K562 (cell line): ENCODE measurements around the gene IL1RL2. TPM values are rescaled to one million over a fixed set of nuclear protein-coding genes. Genes with fewer than 3 reads are reported as not detected.

Experiments
- ATAC-seq: fragments of 200-7000 bp; cut with Tn5 transposase; 3 replicates; pipeline ENCODE4 v1.9.1; 2020; ENCODE audit warnings: moderate library complexity
- BruUV-seq: library from RNA; stranded (reverse); fragments of 400-500 nt; replicated peaks from 2 replicates; lab custom pipeline; 2021; lab: Mats Ljungman, UMichigan
- CTCF ChIA-PET: fragments of 300-600 bp; formaldehyde crosslinking; extraction: SDS; loops from one replicate; lab custom pipeline; 2021; ENCODE audit warnings: low intra/inter-chr PET ratio; lab: Yijun Ruan, JAX
- POLR2A ChIA-PET: fragments of 300-600, 350-650 bp; sonication (Branson Sonifier 250); formaldehyde crosslinking; extraction: SDS; loops from one replicate; lab custom pipeline; 2021; ENCODE audit warnings: antibody characterized with exemption, inconsistent platforms; lab: Yijun Ruan, JAX
- DNase-seq, 4 experiments: peaks; one replicate each; pipeline versions ENCODE4 v3.0.0 to v3.0.0-alpha.2; 2011 to 2018; ENCODE audit warnings: low spot score in 3 of 4, mixed read lengths in 3 of 4; ENCODE audit errors: extremely low read depth in 1 of 4
- FAIRE-seq: peaks from 2 replicates; lab custom pipeline; 2011; peaks lifted over from hg19 to GRCh38; lab: Jason Lieb, UNC
- H2AFZ ChIP-seq: 2 replicates; pipeline ENCODE4 v1.6.0; 2011; ENCODE audit warnings: low read depth, low read length, control low read depth, inconsistent platforms
- H3K27ac ChIP-seq: fragments of 200-600 bp; 3 replicates; pipeline ENCODE4 v1.8.0; 2011; ENCODE audit warnings: low read depth, mild to moderate bottlenecking, control low read depth, inconsistent platforms, low read length, moderate library complexity, mixed read lengths; ENCODE audit errors: extremely low read depth
- H3K27me3 ChIP-seq, 2 experiments: fragments of 300-600 bp in 1 of 2; 2 replicates in 1 of 2; 3 replicates in 1 of 2; pipeline versions ENCODE4 v1.6.0 to v1.8.0; 2011; ENCODE audit warnings: inconsistent platforms in 2 of 2, low read length in 2 of 2, mild to moderate bottlenecking in 1 of 2, mixed read lengths in 1 of 2, moderate library complexity in 1 of 2; ENCODE audit not compliant: control insufficient read depth in 2 of 2, insufficient read depth in 2 of 2
- H3K36me3 ChIP-seq: fragments of 300-600 bp; 3 replicates; pipeline ENCODE4 v1.8.0; 2011; ENCODE audit warnings: mild to moderate bottlenecking, low read length, inconsistent platforms; ENCODE audit not compliant: control insufficient read depth, insufficient read depth
- H3K4me1 ChIP-seq, 2 experiments: fragments of 200-600 bp in 1 of 2; replicated peaks in 1 of 2; 2 replicates in 1 of 2; 3 replicates in 1 of 2; pipeline versions ENCODE4 v1.5.1 to v1.8.0; 2011; ENCODE audit warnings: inconsistent platforms in 2 of 2, low read length in 2 of 2, mild to moderate bottlenecking in 1 of 2, mixed read lengths in 1 of 2, moderate library complexity in 1 of 2; ENCODE audit not compliant: control insufficient read depth in 2 of 2, insufficient read depth in 2 of 2
- H3K4me2 ChIP-seq: 2 replicates; pipeline ENCODE4 v1.6.1; 2011; ENCODE audit warnings: low read length, control low read depth, inconsistent platforms, mixed read lengths; ENCODE audit not compliant: insufficient read depth
- H3K4me3 ChIP-seq: fragments of 200-600 bp; sonication (generic), shearing (Covaris generic); 2 replicates; pipeline ENCODE4 v1.5.1; 2016; ENCODE audit warnings: control low read depth, inconsistent platforms
- H3K79me2 ChIP-seq: fragments of 200-600 bp; 3 replicates; pipeline ENCODE4 v1.8.0; 2011; ENCODE audit warnings: low read length, inconsistent platforms; ENCODE audit not compliant: control insufficient read depth, insufficient read depth
- H3K9ac ChIP-seq, 2 experiments: 2 replicates each; pipeline versions ENCODE4 v1.6.0 to v1.6.1; 2011; ENCODE audit warnings: low read depth in 2 of 2, low read length in 2 of 2, control low read depth in 1 of 2, inconsistent platforms in 1 of 2, mild to moderate bottlenecking in 1 of 2, mixed read lengths in 1 of 2; ENCODE audit not compliant: insufficient read depth in 1 of 2
- H3K9me1 ChIP-seq: one replicate; pipeline ENCODE4 v1.6.0; 2011; ENCODE audit warnings: inconsistent platforms, mild to moderate bottlenecking, low read length, moderate library complexity; ENCODE audit not compliant: control insufficient read depth, insufficient read depth
- H3K9me3 ChIP-seq: replicated peaks from 2 replicates; pipeline ENCODE4 v1.5.1; 2011; ENCODE audit warnings: low read depth, low read length, inconsistent platforms; ENCODE audit not compliant: control insufficient read depth, insufficient read depth
- H4K20me1 ChIP-seq: replicated peaks from 2 replicates; pipeline ENCODE4 v1.6.1; 2011; ENCODE audit warnings: low read length, inconsistent platforms, mixed read lengths; ENCODE audit not compliant: control insufficient read depth, insufficient read depth
- MXI1 ChIP-seq: IDR thresholded peaks from 2 replicates; pipeline ENCODE4 v1.6.1; 2011; ENCODE audit warnings: low read depth, mild to moderate bottlenecking, improper control_type of control experiment, low read length
- POLR2H ChIP-seq: IDR thresholded peaks from 2 replicates; pipeline ENCODE4 v1.6.1; 2016; ENCODE audit warnings: missing genetic modification characterization, low read depth, mild to moderate bottlenecking, control low read depth, missing compliant biosample characterization, moderate library complexity
- RBM25 ChIP-seq: fragments of 200-400 bp; formaldehyde crosslinking; IDR thresholded peaks from 2 replicates; pipeline ENCODE4 v1.6.1; 2018; ENCODE audit warnings: low read length, low read depth, moderate library complexity; ENCODE audit not compliant: severe bottlenecking
- RERE ChIP-seq: sonication (generic); formaldehyde crosslinking; IDR thresholded peaks from 2 replicates; pipeline ENCODE4 v1.8.0; 2023; ENCODE audit warnings: missing genetic modification reagents, mild to moderate bottlenecking, borderline replicate concordance
- in situ Hi-C: fragments of 300-500 bp; cut with MboI; formaldehyde crosslinking; loops from 4 replicates; pipeline ENCODE4 v1.15.0; 2018; ENCODE audit warnings: inconsistent platforms, mixed read lengths
- intact Hi-C: fragments of 100-400 bp; cut with micrococcal nuclease; formaldehyde crosslinking; loops from 2 replicates; pipeline ENCODE4 v1.14.2; 2022
- polyA plus RNA-seq, 8 experiments: library from polyadenylated mRNA; depleted of rRNA in 4 of 8; stranded (reverse) in 5 of 8; unstranded in 3 of 8; fragments of >200 nt; fragmentation: Nextera tagmentation in 2 of 8; fragmentation: Illumina TruSeq in 1 of 8; extraction: Ambion mirVana in 2 of 8; extraction: Trizol in 1 of 8; gene quantifications; 2 replicates each; pipeline versions ENCODE4 v1.2.1 to v1.2.3, GENCODE V29; 2011 to 2014; ENCODE audit warnings: inconsistent platforms in 1 of 8, missing spikeins in 1 of 8
- total RNA-seq, 7 experiments: library from RNA; depleted of rRNA in 6 of 7; stranded (reverse); fragments of >200 nt in 6 of 7; fragmentation: Illumina TruSeq in 2 of 7; extraction: Trizol in 2 of 7; gene quantifications; 2 replicates each; pipeline versions ENCODE4 v1.2.1 to v1.2.3, GENCODE V29; 2011 to 2021; ENCODE audit warnings: low replicate concordance in 1 of 7

Gene IL1RL2
- total and polyA plus RNA-seq, 9 of the 15 experiments (the other 6 are each of a cell fraction or from before 2014, with no cell fraction given), result not detected

- TF ChIP-seq RERE (CRISPR knock-in tag), result no peak
- TF ChIP-seq, all 486 proteins: peak for 0
Observed at GRCh38 chr2:102155703-102156515, 30.9 kb upstream of the IL1RL2 start (continued).

- Histone ChIP-seq H3K9me3 (no peaks in the 10 kb centered on the region), H3K79me2 (no peaks in the 10 kb centered on the region), H3K9ac (no peak overlapping the region), H2AFZ (no peak overlapping the region), H3K9me1 (no peaks in the 10 kb centered on the region), H4K20me1 (no peaks in the 10 kb centered on the region; the same call in 1 of the 2 replicates), H3K36me3 (no peaks in the 10 kb centered on the region)
- CTCF ChIA-PET, result no interaction called here
- in situ Hi-C loops, result loop anchor here (5.0 kb wide), 1 partner anchor 136 kb away; no protein-coding TSS in a partner anchor
- FAIRE-seq, result no peak
- no TSS peak for BruUV-seq
- intact Hi-C loops, result no loop called here
- POLR2A ChIA-PET, result interaction anchor here (0.6 kb wide), 1 partner anchor 289 kb away, joined by 3 read pairs; no protein-coding TSS in a partner anchor
- TF ChIP-seq MXI1 (no peak), POLR2H (tag) (no peak), RBM25 (peak; percentile 7)
- TF ChIP-seq, all 486 proteins: peak for 1
- ATAC-seq (no peak), DNase-seq (no peak)
- Histone ChIP-seq H3K4me1 (no peaks in the 10 kb centered on the region), H3K27ac (no peak overlapping the region), H3K4me3 (no peak overlapping the region), H3K27me3 (no peaks in the 10 kb centered on the region), H3K4me2 (no peak overlapping the region)
Observed at GRCh38 chr2:102158011-102158755, 28.6 kb upstream of the IL1RL2 start.
